ENCODE measurements around the gene PSMB2. TPM values are rescaled to one million over a fixed set of nuclear protein-coding genes. Genes with fewer than 3 reads are reported as not detected.

PSMB2 gene
- total RNA-seq, 1 donor from 2014 or later = 39.3 TPM

DNA sequence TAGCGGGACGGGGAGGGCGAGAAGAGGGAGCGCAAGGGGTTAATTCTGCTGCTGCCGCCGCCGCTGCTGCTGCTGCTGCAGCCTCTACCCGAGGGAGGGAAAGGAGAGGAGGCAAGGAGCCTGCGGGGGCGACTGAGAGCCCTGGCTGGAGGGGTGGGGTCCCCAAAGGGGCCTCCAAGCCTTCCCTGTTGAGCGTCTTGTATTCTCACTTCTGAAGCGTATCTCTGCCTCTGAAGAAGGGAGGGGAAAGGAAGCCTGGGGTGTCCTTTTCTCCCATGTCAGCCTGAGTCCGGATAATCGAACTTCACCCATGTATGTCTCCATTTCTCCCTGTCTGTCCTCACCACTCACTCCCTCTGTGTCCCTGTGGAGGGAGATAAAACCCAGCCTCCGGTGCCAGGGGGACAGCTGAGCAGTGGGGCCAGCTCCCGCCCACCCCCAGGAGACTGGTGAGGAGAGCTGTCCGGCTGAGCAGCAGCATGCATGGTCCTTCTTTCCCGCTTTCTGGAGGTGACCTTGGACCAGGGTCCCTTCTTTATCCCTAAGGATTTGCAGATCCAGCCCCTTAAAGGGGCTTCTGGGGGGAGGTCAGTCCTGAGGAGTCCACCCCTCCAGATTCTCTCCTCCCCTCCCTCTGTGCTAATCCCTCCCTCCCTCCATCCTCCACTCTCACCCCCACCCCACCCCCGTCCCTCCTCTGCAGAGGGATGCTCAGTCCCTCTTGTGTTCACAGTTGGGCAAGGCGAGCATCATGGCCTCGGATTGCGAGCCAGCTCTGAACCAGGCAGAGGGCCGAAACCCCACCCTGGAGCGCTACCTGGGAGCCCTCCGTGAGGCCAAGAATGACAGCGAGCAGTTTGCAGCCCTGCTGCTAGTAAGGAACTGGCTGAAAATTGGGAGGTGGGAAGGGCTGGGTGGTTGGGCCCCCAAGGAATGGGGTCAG is 82.7 kb downstream of the PSMB2 start:
- Histone ChIP-seq H3K27ac (peak overlapping the region; percentile 95), H3K27me3 (no peaks in the 10 kb centered on the region), H3K36me3 (no peaks in the 10 kb centered on the region), H3K9me3 (no peaks in the 10 kb centered on the region), H3K4me1 (peaks cover 70% of the 10 kb centered on the region), H3K4me3 (peak overlapping the region; percentile 87 to 94)
- intact Hi-C loops (cut with DNase I) = no loop called here
- peak in 1 of 2 donors; percentile 86 for DNase-seq (ENCODE audit: extremely low spot score in 2 of 2)
- TF ChIP-seq POLR2AphosphoS5 (IDR thresholded peaks at IDR 0.05; ENCODE audit: insufficient read depth in 1 of 2, low read depth in 1 of 2) = no peak
- no peak for TF ChIP-seq POLR2A (IDR thresholded peaks at IDR 0.05)
- no peak for TF ChIP-seq CTCF (IDR thresholded peaks at IDR 0.05)

GRCh38 chr1:35557611-35558373 is 83.5 kb downstream of the PSMB2 start, which contains the start of gene NCDN:
TSS of gene NCDN (plus strand) at chr1:35557799. CDS start at chr1:35558191, 392 bp downstream.
- TF ChIP-seq POLR2AphosphoS5 (IDR thresholded peaks at IDR 0.05; ENCODE audit: insufficient read depth in 1 of 2, low read depth in 1 of 2) = peak; percentile 80 to 87
- TF ChIP-seq CTCF (IDR thresholded peaks at IDR 0.05) = no peak
- TF ChIP-seq POLR2A (IDR thresholded peaks at IDR 0.05) = peak in 1 of 2 donors; percentile 57
- H3K9me3 ChIP-seq = no peaks in the 10 kb centered on the region
- peak in 1 of 2 donors; percentile 98 for DNase-seq (ENCODE audit: extremely low spot score in 2 of 2)
- peak within 1 kb of the TSS; percentile 87 to 94 for H3K4me3 ChIP-seq
- no peaks in the 10 kb centered on the region for H3K27me3 ChIP-seq
- H3K4me1 ChIP-seq = peaks cover 72% of the 10 kb centered on the region
- H3K36me3 ChIP-seq = peaks cover 0 to 3% of the 10 kb centered on the region in 2 donors
- intact Hi-C loops (cut with DNase I) = no loop called here
- peak within 1 kb of the TSS; percentile 95 for H3K27ac ChIP-seq

DNA sequence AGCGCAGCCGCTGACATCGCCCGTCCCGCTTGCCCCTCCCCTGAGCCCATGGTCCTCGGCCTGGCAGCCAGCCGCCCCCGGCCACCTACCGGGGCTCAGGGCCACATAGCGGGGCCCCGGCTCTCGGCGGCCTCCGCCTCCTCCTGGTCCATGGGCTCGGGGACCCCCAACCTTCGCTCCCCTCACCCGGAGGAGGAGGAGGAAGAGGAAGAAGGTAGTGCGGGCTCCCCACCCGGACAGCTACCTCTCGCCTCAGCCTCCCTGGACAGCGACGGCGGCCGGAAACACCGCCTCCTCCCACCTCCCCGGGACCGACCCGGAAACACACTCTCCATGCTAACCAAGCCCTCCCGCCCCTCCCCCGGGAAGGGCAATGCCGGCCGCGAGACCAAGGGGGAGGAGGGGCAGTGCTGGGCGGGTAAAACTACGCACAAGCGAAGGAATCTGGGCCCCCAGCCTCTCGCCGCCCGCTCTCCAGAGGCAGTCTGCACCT is 84.2 kb downstream of the PSMB2 start, which contains the start of gene KIAA0319L:
Gene KIAA0319L, minus strand, starts transcription at position 286 of the 493 bp plus-strand sequence. CDS start 2,912 bp downstream, outside the sequence.
- peak in 1 of 2 donors; percentile 92 for DNase-seq (ENCODE audit: extremely low spot score in 2 of 2)
- intact Hi-C loops (cut with DNase I) = no loop called here

GRCh38 chr1:35556484-35557117 is 84.7 kb downstream of the PSMB2 start:
- H3K9me3 ChIP-seq = no peaks in the 10 kb centered on the region
- peaks cover 0 to 14% of the 10 kb centered on the region in 2 donors for H3K36me3 ChIP-seq
- no peaks in the 10 kb centered on the region for H3K27me3 ChIP-seq
- H3K4me3 ChIP-seq = peak overlapping the region; percentile 87 to 94
- DNase-seq (ENCODE audit: extremely low spot score in 2 of 2) = no peak
- no peak for TF ChIP-seq POLR2AphosphoS5 (IDR thresholded peaks at IDR 0.05; ENCODE audit: insufficient read depth in 1 of 2, low read depth in 1 of 2)
- TF ChIP-seq CTCF (IDR thresholded peaks at IDR 0.05) = no peak
- no peak for TF ChIP-seq POLR2A (IDR thresholded peaks at IDR 0.05)
- H3K27ac ChIP-seq = peak overlapping the region; percentile 95
- intact Hi-C loops (cut with DNase I) = no loop called here
- peaks cover 67% of the 10 kb centered on the region for H3K4me1 ChIP-seq

More for the DNA sequence above, 84.2 kb downstream of the PSMB2 start, which contains the start of gene KIAA0319L:
- TF ChIP-seq POLR2AphosphoS5 (IDR thresholded peaks at IDR 0.05; ENCODE audit: insufficient read depth in 1 of 2, low read depth in 1 of 2) (peak in 1 of 2 donors; percentile 89), POLR2A (IDR thresholded peaks at IDR 0.05) (no peak), CTCF (IDR thresholded peaks at IDR 0.05) (no peak)
- Histone ChIP-seq H3K4me3 (peak within 1 kb of the TSS; percentile 87 to 94), H3K27ac (peak within 1 kb of the TSS; percentile 95), H3K9me3 (no peaks in the 10 kb centered on the region), H3K36me3 (peaks cover 0 to 9% of the 10 kb centered on the region in 2 donors), H3K4me1 (peaks cover 72% of the 10 kb centered on the region), H3K27me3 (no peaks in the 10 kb centered on the region)
